NCI-H187 treated with DMSO at 0.1 percent for 48 hours (cell line): ENCODE data around the gene BABAM2.

Experiments
- DNase-seq: peaks from one replicate; lab custom pipeline; 2025; lab: John Stamatoyannopoulos, UW

BABAM2 gene

DNA sequence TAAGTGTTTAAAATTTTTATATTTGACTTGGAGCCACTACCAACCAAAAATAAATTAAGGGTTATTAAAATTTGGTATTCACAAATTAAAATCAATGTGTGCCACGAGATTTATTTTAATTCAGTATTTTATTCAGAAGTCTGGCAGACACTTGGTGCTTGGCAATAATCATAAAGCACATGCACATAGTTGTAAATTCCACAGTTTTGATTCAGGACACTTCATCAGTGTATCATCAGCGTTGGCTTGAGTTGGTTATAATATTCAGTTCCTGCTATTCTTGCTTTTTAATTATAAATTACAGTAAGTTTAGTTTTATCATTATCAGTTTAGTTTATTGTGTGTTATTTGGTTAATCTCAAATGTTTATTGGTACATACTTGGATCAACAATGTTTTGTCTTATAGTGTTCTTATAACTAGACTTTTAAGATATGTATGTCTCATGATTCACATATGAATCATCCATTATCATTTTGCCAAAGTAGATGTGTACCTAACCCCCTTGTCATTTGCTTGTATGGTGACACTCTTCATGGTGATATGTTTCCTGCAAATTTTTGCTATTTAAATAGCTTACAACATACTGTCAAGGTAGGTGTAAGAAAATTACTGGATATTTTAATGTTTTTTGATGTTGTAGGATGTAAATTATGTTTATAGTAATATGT, 237.9 kb downstream of the BABAM2 start:
- DNase-seq = no peak

DNA sequence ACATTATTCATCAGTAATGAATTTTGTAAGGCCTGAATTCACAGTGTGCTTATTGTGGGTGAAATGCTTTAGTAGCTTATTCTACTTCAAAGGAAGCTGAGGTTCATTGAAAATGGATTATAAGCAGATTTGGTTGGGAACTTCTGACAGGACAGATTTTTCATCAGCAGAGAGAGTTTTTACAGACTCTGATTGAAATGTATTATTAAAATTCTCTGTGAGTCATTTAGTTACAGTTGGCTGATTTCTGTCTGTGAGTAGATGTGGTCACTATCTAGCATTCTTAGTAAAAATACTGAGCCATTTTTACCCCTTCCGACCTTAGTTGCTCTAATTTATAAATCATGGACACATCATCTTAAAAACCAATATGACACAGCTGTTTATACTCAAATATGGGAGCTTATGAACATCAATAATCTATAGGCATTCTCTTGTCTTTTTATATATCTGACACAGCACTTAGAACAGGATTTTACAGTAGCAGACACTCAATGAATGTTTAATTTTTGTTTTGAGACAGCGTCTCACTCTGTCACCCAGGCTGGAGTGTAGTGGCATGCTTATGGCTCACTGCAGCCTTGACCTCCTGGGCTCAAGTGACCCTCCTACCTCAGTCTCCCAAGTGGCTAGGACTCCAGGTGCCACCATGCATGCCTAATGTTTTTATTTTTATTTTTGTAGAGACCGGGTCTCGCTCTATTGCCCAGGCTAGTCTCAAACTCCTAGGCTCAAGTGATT, 239.6 kb downstream of the BABAM2 start:
- no peak for DNase-seq

DNA sequence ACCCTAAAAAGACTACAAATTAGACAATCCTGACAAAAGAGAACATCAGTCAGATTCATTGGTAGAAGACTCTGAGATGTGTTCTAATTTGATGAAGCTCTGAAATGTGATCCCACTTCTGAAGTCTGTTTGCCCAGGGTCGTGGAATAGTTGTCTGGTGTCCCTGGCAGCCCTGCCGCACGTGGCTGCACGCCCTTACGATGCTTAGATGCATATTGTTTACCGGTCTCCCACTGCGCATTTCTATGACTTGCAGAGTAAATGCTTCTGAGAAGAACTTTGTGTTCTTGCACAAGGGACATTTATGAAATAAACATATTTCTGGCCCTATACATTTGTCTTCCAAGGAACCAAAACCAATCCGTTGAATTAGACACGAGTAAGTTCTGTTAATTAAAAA, 243.2 kb downstream of the BABAM2 start:
- no peak for DNase-seq

DNA sequence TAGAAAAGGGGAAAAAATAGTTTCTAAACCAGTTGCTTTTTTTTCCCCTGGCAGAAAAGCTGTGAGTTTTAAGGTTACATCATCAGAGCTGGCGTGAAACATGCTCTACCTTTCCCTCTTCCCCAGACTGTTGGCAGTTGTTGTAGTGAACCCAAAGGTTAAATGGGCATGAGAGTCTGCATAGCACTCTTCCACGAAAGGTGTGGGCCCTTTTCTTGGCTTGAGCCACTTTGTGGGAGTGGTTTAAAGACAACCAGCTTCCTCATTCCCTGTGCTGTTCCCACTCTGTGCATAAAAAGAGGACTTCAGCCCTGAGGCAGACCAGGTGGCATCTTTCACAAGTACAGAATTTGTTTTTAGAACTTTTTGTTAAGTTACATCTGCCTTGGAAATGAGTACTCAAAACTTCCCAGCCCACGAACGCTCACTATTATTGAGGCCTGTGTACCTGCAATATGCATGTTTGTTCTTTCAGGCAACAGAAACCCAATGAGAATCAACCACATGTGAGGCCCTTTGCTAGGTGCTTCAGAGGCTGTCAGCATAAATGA, 243.8 kb downstream of the BABAM2 start:
- no peak for DNase-seq

DNA sequence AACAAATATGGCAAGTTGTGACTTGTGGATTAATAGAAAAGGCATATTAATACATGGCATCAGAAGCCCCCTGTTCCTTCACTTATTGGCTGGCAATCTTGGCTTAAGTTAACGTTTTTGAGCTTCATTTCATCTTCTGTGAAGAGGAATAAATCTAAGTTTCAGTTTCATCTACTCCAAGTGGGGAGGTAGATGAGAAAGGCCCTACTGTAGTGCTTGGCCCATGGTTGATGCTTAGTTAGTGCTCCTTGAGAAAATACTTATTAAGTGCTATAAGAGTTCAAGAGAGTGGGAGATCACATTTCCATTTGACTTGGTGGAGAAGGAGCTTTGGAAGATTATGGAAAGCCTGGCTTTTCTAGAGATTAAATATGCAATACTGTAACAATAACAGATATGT, 244.3 kb downstream of the BABAM2 start:
- no peak for DNase-seq

DNA sequence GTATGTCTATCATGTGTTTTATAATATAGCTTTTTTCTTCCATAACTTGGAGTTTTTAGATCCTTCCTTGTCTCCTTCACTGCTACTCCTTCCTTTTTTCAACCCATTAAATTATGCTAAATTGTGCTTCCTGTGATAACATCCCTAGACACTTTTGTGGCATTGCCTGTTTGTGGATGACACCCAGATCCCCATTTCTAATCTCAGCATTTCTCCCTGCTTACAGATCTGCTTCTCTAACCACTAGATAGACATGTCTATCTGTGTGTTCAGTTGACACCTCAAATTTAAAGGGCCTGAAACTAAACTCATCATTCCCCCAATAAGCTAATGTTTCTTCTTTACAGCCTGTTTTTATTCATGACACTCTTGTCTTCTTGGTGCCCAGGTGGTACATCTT, 244.8 kb downstream of the BABAM2 start:
- no peak for DNase-seq

DNA sequence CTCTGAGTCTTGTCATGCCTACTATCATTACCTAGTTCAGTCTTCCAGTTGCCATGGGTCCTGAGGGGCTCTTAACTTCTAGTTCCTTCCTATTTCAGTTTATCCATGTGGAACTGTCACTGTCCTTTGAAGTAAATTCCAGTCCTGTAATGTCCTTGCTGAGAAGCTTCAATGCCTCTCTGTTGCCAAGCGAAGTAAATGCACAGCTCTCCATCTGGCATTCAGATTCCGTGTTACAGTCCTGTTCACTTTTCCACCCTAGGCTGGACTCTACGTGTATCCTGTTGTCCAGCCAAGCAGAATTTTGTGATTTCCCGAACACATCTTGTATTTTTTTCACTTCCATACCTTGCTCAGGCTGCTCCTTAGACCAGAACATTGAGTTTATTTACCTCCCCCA, 245.3 kb downstream of the BABAM2 start:
- DNase-seq = no peak

DNA sequence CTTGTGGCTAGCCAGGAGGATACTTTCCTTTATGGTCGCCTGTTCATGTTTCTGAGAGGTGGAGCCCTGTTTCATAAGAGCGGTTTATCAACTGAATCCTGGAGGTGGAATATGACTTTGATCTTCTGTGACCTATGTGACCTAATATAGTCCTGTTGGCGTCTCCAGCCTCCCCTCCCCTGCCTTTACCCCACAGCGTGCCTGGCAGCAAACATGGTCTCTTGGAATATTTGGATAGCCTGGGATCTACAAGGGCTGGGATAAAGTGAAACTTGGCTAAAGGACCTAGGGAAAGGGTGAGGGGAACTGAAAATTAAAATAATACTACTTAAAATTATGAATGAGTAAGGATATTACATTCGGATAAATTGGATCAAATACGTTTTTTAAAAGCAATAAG, 246.0 kb downstream of the BABAM2 start:
- DNase-seq = no peak

DNA sequence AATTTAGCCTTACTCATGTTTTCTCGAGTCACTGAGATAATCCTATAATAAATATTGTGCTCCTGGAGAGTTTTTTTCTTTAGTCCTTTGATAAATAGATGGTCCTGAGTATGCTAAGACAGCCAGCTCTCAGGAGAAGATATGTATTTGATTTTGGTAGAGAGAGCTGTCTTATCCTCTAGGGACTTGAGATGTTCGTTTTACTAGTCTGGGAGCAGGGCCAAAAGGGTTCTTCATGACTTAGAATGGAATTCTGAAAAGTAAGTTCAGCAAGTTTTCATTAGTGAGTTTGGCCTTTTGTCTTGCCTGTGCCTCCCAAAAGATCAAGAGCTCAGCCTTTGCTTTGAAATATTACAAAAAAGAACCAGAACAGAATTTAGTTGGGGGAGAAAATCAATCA, 246.7 kb downstream of the BABAM2 start:
- DNase-seq = no peak

DNA sequence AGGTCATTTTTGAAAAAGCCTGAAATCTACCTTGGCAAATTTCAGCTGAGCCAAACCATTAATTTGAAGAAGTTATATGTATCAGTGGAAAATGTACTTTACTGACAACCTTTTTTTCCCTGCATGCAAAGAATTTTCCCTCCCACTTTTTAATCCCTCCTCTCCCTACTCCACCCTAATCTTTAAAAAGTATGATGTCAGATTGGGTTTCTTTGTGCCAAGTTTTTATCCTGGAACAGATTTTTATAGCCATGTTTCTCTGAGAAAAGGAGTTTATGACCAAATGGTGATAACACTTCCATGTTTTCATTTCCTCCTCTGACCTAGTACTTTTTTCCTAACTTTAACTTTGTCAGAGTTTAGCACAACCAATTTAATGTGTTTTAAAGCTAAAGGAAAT, 251.9 kb downstream of the BABAM2 start:
- DNase-seq = no peak

DNA sequence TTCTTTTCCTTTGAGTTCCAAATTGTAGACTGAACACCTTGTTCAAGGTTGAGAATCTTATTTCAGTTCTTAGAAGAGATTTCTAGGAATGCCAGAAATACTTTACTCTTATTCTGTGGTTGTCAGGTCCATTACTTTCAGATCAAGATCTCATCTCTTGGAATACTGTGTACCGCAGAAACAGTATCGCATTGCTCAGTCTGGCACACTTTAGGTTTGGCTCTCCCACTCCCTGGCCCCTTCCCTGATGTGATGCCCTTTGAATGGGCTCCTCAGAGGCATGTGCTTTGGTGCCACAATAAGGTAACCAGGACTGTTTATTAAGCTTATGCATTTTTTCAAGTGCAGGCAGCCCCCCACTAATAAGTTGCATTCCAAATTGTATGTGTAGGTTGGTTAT, 257.5 kb downstream of the BABAM2 start:
- DNase-seq = no peak

DNA sequence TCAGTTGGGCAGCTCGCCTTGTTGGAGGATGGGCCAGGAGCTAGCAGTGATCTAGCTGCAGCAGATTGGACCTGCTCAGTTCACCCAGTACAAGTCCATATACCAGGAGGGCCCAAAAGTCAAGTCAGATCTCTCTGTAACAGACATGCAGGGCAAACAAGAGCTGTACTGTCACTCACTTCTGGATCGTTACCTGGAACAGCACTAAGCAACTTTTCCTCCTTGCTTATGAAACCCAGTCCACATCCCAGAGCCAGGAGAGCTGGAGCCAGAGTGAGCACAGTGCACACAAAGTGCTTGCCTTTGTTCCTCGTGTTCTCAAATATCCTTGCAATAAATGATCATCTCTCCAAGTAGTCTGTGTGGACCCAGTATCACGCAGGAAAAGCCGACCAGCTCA, 258.0 kb downstream of the BABAM2 start:
- no peak for DNase-seq

DNA sequence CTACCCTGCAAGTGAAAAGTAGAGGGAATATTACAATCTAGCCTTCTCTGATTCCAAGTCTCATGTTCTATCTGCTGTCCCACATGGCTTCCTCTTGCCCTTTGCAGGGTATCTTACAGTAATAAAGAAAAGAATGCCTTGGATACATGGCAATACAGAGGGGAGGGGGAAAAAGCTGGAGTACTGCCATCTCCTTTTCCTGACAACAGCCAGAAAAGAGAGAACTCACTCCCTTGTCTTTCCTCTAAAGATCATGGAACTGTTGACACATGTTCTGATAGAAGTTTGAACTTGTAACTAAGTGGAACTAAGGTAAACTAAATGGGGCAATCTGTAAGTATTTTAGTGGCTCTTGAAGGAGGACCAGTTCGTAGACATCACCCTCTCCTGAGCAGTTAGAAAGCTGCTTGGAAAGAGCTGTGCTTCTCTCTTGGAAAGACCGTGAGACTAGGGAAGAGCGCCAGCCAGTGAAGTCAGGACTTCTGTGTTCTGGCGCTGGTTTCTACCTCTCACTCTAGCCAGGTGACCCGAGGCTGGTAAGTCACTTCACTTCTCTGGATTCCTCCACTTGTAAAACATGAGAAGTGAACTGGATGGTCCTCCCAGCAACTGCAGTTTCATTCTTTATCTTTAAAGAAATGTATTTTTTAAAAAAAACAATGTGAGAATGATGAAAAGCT, 259.8 kb downstream of the BABAM2 start:
- no peak for DNase-seq

DNA sequence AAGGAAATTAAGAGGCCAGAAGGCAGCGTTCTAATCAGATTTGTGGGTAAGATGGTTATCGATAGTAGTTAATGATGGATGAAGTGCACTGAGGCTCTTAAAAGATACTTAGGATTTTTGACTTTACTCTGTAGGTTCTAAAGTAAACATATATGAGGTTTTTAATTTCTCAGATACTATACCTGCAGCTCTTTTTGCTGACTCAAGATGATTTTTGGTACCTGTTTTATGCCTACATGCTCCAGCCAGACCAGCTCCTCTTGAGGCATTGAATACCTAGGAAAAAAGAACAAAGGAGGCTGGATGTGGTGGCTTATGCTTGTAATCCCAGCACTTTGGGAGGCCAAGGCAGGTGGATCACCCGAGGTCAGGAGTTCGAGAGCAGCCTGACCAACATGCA, 260.5 kb downstream of the BABAM2 start:
- DNase-seq = no peak

DNA sequence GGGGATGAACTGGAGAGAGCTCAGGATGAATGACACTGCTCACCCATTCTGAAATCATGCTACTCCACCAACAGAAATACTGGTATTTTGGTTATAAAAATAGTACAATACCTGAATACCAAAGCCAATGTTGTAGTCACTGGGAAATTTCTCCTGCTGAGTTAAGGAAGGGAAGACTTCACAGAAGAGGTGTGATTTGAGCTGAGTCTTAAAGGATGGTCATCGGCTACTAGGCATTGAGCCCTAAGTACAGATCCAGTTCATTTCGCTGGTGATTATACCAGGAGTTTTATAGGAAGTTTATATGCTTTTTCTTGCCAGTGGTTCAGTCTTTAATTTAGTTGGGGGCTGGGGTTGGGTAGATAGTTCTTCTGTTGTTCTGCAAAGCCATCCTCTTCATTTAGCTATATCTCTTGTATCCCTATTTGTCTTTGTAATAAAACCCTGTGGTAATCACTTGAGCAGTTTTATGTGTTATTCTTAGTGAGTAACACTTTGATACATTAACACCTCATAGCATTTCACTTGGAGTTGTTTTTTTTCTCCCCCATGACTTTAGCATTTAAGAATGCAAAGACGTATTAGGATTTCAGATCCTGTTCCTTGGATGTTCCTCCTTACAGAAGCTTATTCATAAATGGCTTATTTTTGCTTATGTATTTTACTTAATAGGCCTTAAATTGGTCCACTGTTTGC, 262.2 kb downstream of the BABAM2 start:
- DNase-seq = no peak

DNA sequence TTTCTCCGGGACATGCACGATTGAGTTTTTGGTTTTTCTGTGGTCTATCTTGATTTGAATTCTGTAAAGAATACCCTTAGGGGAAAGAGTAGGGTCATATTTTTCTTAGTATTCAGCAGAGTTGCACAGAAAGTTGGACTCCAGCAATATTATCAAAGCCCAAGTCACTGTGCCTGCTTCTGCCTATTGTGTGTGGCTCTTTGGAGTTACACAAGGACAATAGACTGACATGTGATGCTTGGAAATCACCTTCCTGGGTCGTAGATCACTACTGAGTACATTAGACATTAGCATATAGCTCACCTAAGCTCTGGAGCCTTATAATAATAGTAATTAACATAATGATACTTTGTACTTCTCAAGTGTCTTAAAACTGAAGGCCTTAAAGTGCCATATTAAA, 263.3 kb downstream of the BABAM2 start:
- no peak for DNase-seq

DNA sequence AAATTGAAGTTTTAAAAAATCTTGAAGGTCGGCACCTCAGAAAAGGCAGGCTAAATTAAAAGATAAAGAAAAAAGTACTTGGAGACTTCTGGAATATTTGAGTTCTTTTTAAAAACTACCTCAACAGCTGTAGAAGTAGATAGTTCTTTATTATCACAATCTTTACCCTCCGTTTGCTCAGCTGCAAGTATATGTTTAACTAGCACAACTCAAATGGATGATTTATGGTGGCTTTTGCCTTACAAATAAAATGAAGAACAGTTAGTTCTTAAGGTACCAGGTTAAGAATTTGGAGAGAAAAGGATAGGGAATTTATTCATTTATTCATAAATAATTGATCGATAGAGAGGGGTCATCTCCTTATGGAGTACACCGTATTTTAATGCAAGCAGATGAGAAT, 264.6 kb downstream of the BABAM2 start:
- no peak for DNase-seq

DNA sequence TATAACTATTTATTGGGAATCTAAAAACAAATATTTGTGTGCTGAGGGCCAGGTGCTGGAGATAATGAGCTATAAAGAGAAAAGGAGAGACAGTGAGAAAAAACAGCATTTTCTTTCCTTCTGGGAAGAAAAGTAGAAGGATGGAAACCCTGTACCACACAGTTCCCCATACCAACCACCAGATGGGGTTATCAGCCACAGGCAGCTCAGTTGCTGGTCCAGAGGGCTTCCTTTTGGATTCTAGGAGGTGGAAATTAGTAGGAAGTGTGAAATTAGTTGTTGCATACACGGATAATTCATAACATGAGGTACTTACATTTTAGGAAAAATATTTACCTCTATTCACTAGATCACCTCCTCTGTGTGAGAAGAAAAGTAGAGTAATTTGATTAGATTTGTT, 265.1 kb downstream of the BABAM2 start:
- DNase-seq = no peak

DNA sequence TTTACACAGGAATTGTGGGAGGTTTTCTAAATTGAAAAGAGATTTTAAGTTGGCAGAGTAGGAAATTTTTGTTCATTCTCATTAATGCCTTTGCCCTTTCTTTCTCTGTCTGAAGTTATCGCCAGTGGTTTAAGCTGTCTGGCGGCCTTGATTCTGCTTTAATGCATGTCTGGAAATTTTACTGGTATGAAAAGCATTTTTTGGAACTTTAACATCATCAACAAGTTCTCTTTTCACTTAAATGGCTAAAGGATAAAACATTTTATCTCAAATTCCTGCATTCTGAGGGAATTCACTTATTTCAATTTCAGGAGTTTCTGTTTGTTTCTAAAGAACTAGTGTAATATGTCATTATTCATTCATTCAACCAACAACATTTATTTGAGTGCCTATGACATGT, 268.3 kb downstream of the BABAM2 start:
- DNase-seq = no peak

DNA sequence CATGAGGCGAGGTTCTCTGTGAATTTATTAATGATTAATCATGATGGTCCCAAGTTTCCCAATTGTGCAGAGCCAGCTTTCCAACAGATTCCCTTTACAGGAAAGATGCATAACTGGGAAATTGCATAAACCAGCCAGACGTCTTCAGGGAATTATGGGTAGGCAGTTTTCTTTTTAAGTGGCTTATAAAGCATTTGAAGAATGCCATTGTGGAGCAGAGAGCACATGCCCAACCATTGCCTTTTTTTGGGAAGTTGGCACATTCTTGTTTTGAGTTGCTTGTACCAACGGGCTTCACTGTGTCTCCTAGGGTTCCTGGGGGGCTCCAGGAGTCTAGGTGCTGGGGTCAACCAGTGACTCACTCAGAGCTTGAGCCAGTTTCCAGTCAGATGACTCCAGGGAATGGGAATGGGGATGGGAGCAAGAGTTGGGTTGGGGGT, 270.5 kb downstream of the BABAM2 start:
- no peak for DNase-seq

DNA sequence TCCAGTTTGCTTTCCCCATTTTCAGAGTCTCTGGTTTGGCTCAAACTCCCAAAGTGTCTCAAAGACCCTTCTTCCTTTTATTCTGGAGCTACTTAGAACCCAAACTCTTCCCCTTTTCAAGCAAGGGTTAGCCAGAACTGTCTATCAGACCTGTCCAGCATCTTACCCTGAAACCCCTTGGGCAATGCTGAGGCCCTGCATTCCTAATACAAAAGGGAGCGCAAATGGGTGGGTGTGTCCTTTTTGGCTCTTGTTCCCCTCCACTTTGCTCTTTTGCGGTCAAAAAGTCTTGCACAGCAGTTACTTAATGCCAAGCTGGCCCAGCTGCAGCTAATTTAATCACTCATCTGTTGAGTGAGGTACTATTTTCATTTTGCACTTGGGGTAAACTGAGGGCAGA, 270.9 kb downstream of the BABAM2 start:
- DNase-seq = no peak

DNA sequence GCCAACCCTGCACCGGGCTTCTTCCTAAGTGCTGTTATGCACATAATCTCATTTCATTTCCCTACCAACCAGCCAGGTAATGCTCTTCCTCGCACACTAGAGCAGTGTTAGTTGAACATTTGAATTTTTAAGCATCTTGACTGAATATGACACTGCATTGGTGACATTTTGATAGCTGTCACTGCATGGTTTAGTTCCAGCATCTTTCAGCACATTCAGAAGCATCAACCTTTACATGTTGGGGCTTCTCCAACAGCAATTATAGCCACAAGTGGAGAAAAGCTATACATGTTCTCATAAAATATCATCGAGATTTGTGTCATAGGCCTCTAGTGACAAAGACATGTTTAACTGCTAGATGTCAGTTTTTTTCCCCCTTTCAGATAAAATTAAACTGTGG, 272.0 kb downstream of the BABAM2 start:
- DNase-seq = no peak
